HepG2 (cell line): ENCODE data around the gene MAGEB2. TPM values are rescaled to one million over a fixed set of nuclear protein-coding genes. Genes with fewer than 3 reads are reported as not detected.

ENCODE experiments used
- ATAC-seq: fragments of 200-7000 bp; cut with Tn5 transposase; 3 replicates; pipeline ENCODE4 v1.9.1; 2020; ENCODE audit warnings: mild to moderate bottlenecking, moderate library complexity
- BruUV-seq: library from RNA; stranded (reverse); fragments of 400-500 nt; replicated peaks from 2 replicates; lab custom pipeline; 2021; lab: Mats Ljungman, UMichigan
- CTCF ChIA-PET: fragments of 300-600 bp; formaldehyde crosslinking; extraction: SDS; loops from one replicate; lab custom pipeline; 2021; ENCODE audit warnings: low total read pairs, inconsistent platforms, low intra/inter-chr PET ratio; lab: Yijun Ruan, JAX
- POLR2A ChIA-PET: fragments of 350-600 bp; sonication (Branson Sonifier 250); formaldehyde crosslinking; loops from one replicate; lab custom pipeline; 2020; ENCODE audit warnings: antibody characterized with exemption, inconsistent platforms; lab: Yijun Ruan, JAX
- DNase-seq: peaks from one replicate; pipeline ENCODE4 v3.0.0-alpha.2; 2015; ENCODE audit warnings: low spot score
- FAIRE-seq: peaks from 3 replicates; lab custom pipeline; 2011; peaks lifted over from hg19 to GRCh38; lab: Jason Lieb, UNC
- H2AFZ ChIP-seq: one replicate; pipeline ENCODE4 v1.6.1; 2011; ENCODE audit warnings: low read length, inconsistent platforms
- H3K27ac ChIP-seq: fragments of 300-600 bp; 3 replicates; pipeline ENCODE4 v1.8.0; 2011; ENCODE audit warnings: mixed run types, mild to moderate bottlenecking, mixed read lengths, low read length, inconsistent platforms; ENCODE audit not compliant: insufficient read depth; ENCODE audit errors: extremely low read length
- H3K27me3 ChIP-seq, 2 experiments: fragments of 200-600 bp in 1 of 2; 2 replicates in 1 of 2; 3 replicates in 1 of 2; pipeline versions ENCODE4 v1.6.0 to v1.8.0; 2011; ENCODE audit warnings: low read length in 2 of 2, mild to moderate bottlenecking in 2 of 2, moderate library complexity in 2 of 2, inconsistent platforms in 1 of 2; ENCODE audit not compliant: insufficient read depth in 2 of 2, control insufficient read depth in 1 of 2
- H3K36me3 ChIP-seq, 2 experiments: fragments of 200-600 bp in 1 of 2; replicated peaks in 1 of 2; 2 replicates in 1 of 2; 3 replicates in 1 of 2; pipeline versions ENCODE4 v1.5.1 to v1.8.0; 2011; ENCODE audit warnings: low read length in 2 of 2, inconsistent platforms in 1 of 2; ENCODE audit not compliant: insufficient read depth in 2 of 2, control insufficient read depth in 1 of 2
- H3K4me1 ChIP-seq: 2 replicates; pipeline ENCODE4 v1.5.1; 2012; ENCODE audit warnings: low read length, inconsistent platforms; ENCODE audit not compliant: insufficient read depth
- H3K4me2 ChIP-seq: 2 replicates; pipeline ENCODE4 v1.6.0; 2011; ENCODE audit warnings: low read depth, low read length, inconsistent platforms
- H3K4me3 ChIP-seq, 3 experiments: fragments of 200-600 bp in 1 of 3; sonication (generic), shearing (Covaris generic) in 1 of 3; replicated peaks in 1 of 3; 2 replicates each; pipeline ENCODE4 v1.5.1; 2011 to 2016; ENCODE audit warnings: low read length in 3 of 3, inconsistent platforms in 2 of 3, low read depth in 2 of 3, mild to moderate bottlenecking in 2 of 3, control low read depth in 1 of 3, mixed read lengths in 1 of 3; ENCODE audit not compliant: insufficient read depth in 1 of 3
- H3K79me2 ChIP-seq: one replicate; pipeline ENCODE4 v1.6.1; 2011; ENCODE audit warnings: low read length, inconsistent platforms; ENCODE audit not compliant: insufficient read depth
- H3K9ac ChIP-seq: 2 replicates; pipeline ENCODE4 v1.6.0; 2011; ENCODE audit warnings: mild to moderate bottlenecking, low read depth, low read length, inconsistent platforms; ENCODE audit not compliant: insufficient read depth
- H3K9me3 ChIP-seq: 2 replicates; pipeline ENCODE4 v1.5.1; 2012; ENCODE audit warnings: mild to moderate bottlenecking, low read length
- H4K20me1 ChIP-seq: 2 replicates; pipeline ENCODE4 v1.6.0; 2011; ENCODE audit warnings: inconsistent platforms, mild to moderate bottlenecking, low read length, moderate library complexity; ENCODE audit not compliant: insufficient read depth
- CEBPB ChIP-seq: IDR thresholded peaks from 2 replicates; pipeline ENCODE4 v1.6.1; 2011; ENCODE audit warnings: low read depth, low read length, improper control_type of control experiment, borderline replicate concordance
- GATAD2A ChIP-seq: IDR thresholded peaks from 2 replicates; pipeline ENCODE4 v1.6.1; 2016
- NCOR1 ChIP-seq: fragments of 200-600 bp; sonication (generic); IDR thresholded peaks from 2 replicates; pipeline ENCODE4 v1.7.0; 2017; ENCODE audit warnings: antibody characterized with exemption, low read length, borderline replicate concordance
- PLRG1 ChIP-seq: fragments of 450-650 bp; conservative IDR thresholded peaks from 2 replicates; pipeline ENCODE4 v1.6.1; 2016
- THYN1 ChIP-seq: sonication (generic); formaldehyde crosslinking; IDR thresholded peaks from 2 replicates; pipeline ENCODE4 v1.8.1; 2023; ENCODE audit warnings: low read depth, mild to moderate bottlenecking, moderate library complexity, missing genetic modification reagents, borderline replicate concordance
- TOPORS ChIP-seq: sonication (generic); formaldehyde crosslinking; IDR thresholded peaks from 2 replicates; pipeline ENCODE4 v1.8.0; 2023; ENCODE audit warnings: mild to moderate bottlenecking, missing genetic modification reagents
- ZFP36L2 ChIP-seq: sonication (generic); formaldehyde crosslinking; IDR thresholded peaks from 2 replicates; pipeline ENCODE4 v1.4.0; 2020; ENCODE audit warnings: missing genetic modification reagents
- ZNF790 ChIP-seq: sonication (generic); formaldehyde crosslinking; IDR thresholded peaks from 2 replicates; pipeline ENCODE4 v1.8.0; 2022; ENCODE audit warnings: missing genetic modification reagents, mild to moderate bottlenecking, borderline replicate concordance
- ZNF879 ChIP-seq: sonication (generic); formaldehyde crosslinking; IDR thresholded peaks from 2 replicates; pipeline ENCODE4 v1.8.1; 2023; ENCODE audit warnings: missing genetic modification reagents
- WGBS: methylation state at CpG from one replicate; pipeline ENCODE4 v1.1.6; 2017; ENCODE audit warnings: low lambda C conversion rate; 5-methylcytosine and 5-hydroxymethylcytosine counted together
- in situ Hi-C: cut with HindIII; loops from 2 replicates; pipeline ENCODE4 v1.10.0; 2017; ENCODE audit warnings: low pct_unique_long_range_greater_than_20kb; ENCODE audit not compliant: extremely low pct_ligation_motif_present
- intact Hi-C: fragments of 100-400 bp; cut with micrococcal nuclease; formaldehyde crosslinking; loops from one replicate; pipeline ENCODE4 v1.10.0; 2022; ENCODE audit not compliant: unreplicated experiment
- polyA plus RNA-seq, 8 experiments: library from polyadenylated mRNA; depleted of rRNA in 3 of 8; stranded (reverse) in 7 of 8; unstranded in 1 of 8; fragments of >200 nt; fragmentation: Illumina TruSeq in 4 of 8; extraction: Trizol in 4 of 8; gene quantifications; 2 replicates each; pipeline versions ENCODE4 v1.2.1 to v1.2.3, GENCODE V29; 2011 to 2016; ENCODE audit warnings: low read depth in 4 of 8, missing spikeins in 1 of 8, mixed read lengths in 1 of 8; ENCODE audit not compliant: insufficient read depth in 1 of 8
- total RNA-seq, 5 experiments: library from RNA; depleted of rRNA; stranded (reverse); fragments of >200 nt; fragmentation: Illumina TruSeq; extraction: Trizol; gene quantifications; 2 replicates each; pipeline ENCODE4 v1.2.3, GENCODE V29; 2016; ENCODE audit warnings: low read depth in 1 of 5
- TF ChIP-seq, protein P1 (sequence below): sonication (generic); formaldehyde crosslinking; IDR thresholded peaks from 2 replicates; pipeline ENCODE4 v1.9.0; 2021; ENCODE audit warnings: missing genetic modification reagents, borderline replicate concordance
- TF ChIP-seq, protein P2 (sequence below): sonication (generic); formaldehyde crosslinking; IDR thresholded peaks from 2 replicates; pipeline ENCODE4 v1.8.0; 2022; ENCODE audit warnings: mild to moderate bottlenecking, missing genetic modification reagents, moderate library complexity

The MAGEB2 gene
- total and polyA plus RNA-seq, 2 of the 13 experiments (the other 11 are each of a cell fraction or from before 2014, with no cell fraction given): not detected

DNA sequence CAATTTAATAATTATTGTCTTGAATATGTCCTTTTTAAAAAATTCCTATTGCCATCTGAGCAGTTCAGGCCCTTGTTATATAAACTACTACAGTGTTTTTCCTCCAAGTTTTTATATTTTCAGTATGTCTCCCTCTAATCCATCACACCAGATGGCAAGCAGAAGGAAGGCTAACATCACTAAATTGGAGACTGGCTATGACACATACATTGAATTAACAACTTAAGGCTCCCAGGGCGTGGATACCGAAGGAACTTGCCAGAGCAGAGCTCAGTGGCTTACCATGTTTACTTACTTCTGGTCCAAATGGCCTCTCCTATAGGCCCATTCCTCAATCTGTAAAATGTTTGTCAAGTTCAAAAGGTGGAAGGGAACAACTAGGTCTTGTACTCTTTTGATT, 44.6 kb downstream of the MAGEB2 start:
- 6% methylated on average over 2 of the region's 2 CpGs for WGBS
- FAIRE-seq: no peak

More for the DNA sequence above, 44.6 kb downstream of the MAGEB2 start:
- ATAC-seq (no peak), DNase-seq (no peak)
- in situ Hi-C loops (no loop called here), intact Hi-C loops (no loop called here)
- Histone ChIP-seq H3K79me2 (no peaks in the 10 kb centered on the region), H2AFZ (no peak overlapping the region), H3K4me1 (no peaks in the 10 kb centered on the region), H3K27ac (no peak overlapping the region), H3K9ac (no peak overlapping the region), H3K9me3 (no peaks in the 10 kb centered on the region), H4K20me1 (no peaks in the 10 kb centered on the region), H3K36me3 (no peaks in the 10 kb centered on the region), H3K4me3 (no peak overlapping the region), H3K4me2 (no peak overlapping the region), H3K27me3 (no peaks in the 10 kb centered on the region)
- ChIA-PET CTCF (no interaction called here), POLR2A (no interaction called here)
- BruUV-seq: no TSS peak
- TF ChIP-seq ZNF790 (CRISPR knock-in tag) (no peak), PLRG1 (no peak), GATAD2A (CRISPR knock-in tag) (no peak), ZFP36L2 (CRISPR knock-in tag) (no peak), ZNF879 (CRISPR knock-in tag) (no peak), NCOR1 (no peak), CEBPB (no peak), TOPORS (CRISPR knock-in tag) (no peak), THYN1 (no peak)
- TF ChIP-seq, protein P1, sequence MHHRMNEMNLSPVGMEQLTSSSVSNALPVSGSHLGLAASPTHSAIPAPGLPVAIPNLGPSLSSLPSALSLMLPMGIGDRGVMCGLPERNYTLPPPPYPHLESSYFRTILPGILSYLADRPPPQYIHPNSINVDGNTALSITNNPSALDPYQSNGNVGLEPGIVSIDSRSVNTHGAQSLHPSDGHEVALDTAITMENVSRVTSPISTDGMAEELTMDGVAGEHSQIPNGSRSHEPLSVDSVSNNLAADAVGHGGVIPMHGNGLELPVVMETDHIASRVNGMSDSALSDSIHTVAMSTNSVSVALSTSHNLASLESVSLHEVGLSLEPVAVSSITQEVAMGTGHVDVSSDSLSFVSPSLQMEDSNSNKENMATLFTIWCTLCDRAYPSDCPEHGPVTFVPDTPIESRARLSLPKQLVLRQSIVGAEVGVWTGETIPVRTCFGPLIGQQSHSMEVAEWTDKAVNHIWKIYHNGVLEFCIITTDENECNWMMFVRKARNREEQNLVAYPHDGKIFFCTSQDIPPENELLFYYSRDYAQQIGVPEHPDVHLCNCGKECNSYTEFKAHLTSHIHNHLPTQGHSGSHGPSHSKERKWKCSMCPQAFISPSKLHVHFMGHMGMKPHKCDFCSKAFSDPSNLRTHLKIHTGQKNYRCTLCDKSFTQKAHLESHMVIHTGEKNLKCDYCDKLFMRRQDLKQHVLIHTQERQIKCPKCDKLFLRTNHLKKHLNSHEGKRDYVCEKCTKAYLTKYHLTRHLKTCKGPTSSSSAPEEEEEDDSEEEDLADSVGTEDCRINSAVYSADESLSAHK: no peak
- TF ChIP-seq, protein P2, sequence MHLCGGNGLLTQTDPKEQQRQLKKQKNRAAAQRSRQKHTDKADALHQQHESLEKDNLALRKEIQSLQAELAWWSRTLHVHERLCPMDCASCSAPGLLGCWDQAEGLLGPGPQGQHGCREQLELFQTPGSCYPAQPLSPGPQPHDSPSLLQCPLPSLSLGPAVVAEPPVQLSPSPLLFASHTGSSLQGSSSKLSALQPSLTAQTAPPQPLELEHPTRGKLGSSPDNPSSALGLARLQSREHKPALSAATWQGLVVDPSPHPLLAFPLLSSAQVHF (CRISPR knock-in tag): no peak
